Activated naive CD8-positive, alpha-beta T cell treated with anti-CD3 and anti-CD28 coated beads, Interleukin-2, amount 10 ng/mL, durations not matched to agents 7 days and 5 days (primary cell): Measurements from ENCODE around the gene C6orf89. TPM values are rescaled to one million over a fixed set of nuclear protein-coding genes. Genes with fewer than 3 reads are reported as not detected.
"Not testable (repeated sequence)": the region's sequence is repeated elsewhere in the genome, so short reads cannot be mapped to it uniquely, and the experiment has no call there.

Experiments used
- ATAC-seq: fragments of 150-1000 bp; cut with Tn5 transposase; one replicate; pipeline ENCODE4 v1.10.0; 2021; ENCODE audit warnings: low read depth, moderate library complexity
- POLR2A ChIA-PET: fragments of 350-600 bp; sonication (Branson Sonifier 250); formaldehyde crosslinking; loops from one replicate; lab custom pipeline; 2021; ENCODE audit warnings: antibody characterized with exemption; lab: Charles Lee
- DNase-seq: peaks from one replicate; pipeline ENCODE4 v3.0.0; 2021
- H3K27ac Mint-ChIP-seq: one replicate; pipeline ENCODE4 v1.8.0; 2022; ENCODE audit warnings: mild to moderate bottlenecking, mixed read lengths
- H3K27me3 Mint-ChIP-seq: one replicate; pipeline ENCODE4 v1.8.0; 2022; ENCODE audit warnings: mild to moderate bottlenecking, moderate library complexity, mixed read lengths
- H3K36me3 Mint-ChIP-seq: one replicate; pipeline ENCODE4 v1.8.0; 2021; ENCODE audit warnings: mild to moderate bottlenecking, mixed read lengths
- H3K4me1 Mint-ChIP-seq: one replicate; pipeline ENCODE4 v1.8.0; 2021; ENCODE audit warnings: mixed read lengths
- H3K4me3 Mint-ChIP-seq: one replicate; pipeline ENCODE4 v1.8.0; 2022; ENCODE audit warnings: mild to moderate bottlenecking, moderate library complexity, mixed read lengths
- H3K9me3 Mint-ChIP-seq: one replicate; pipeline ENCODE4 v1.8.0; 2021; ENCODE audit warnings: mixed read lengths
- total RNA-seq, 2 experiments: library from RNA; stranded (reverse); gene quantifications; one replicate each; pipeline ENCODE4 v1.2.3, GENCODE V29; 2021

The C6orf89 gene
- total RNA-seq, 2 experiments from 2014 or later = 45.3 to 46.0 TPM

DNA sequence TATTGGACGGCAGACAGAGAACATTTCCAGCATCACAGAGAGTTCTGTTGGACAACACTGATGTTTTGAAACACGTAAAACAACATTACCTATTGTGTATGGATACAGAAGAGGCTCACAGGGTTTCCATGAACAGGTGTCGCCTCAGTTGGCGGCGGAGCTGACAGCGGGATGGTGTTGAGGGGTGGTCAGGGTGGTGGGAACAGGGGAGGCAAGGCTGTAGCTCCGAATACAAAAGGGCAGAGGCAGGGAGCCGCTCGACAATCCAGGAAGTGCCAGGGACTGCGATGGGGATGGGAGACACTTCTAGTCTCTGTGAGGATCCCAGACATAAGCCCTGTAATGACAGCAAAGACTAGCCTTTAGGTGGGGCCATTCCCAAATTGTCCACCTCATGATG is 54.3 kb downstream of the C6orf89 start:
- no peak overlapping the region for H3K27ac Mint-ChIP-seq
- DNase-seq = no peak
- POLR2A ChIA-PET = no interaction called here
- H3K9me3 Mint-ChIP-seq = no peaks in the 10 kb centered on the region
- peaks cover 5% of the 10 kb centered on the region for H3K4me1 Mint-ChIP-seq
- H3K27me3 Mint-ChIP-seq = peaks cover 34% of the 10 kb centered on the region
- H3K36me3 Mint-ChIP-seq = no peaks in the 10 kb centered on the region
- no peak overlapping the region for H3K4me3 Mint-ChIP-seq
- no peak for ATAC-seq

DNA sequence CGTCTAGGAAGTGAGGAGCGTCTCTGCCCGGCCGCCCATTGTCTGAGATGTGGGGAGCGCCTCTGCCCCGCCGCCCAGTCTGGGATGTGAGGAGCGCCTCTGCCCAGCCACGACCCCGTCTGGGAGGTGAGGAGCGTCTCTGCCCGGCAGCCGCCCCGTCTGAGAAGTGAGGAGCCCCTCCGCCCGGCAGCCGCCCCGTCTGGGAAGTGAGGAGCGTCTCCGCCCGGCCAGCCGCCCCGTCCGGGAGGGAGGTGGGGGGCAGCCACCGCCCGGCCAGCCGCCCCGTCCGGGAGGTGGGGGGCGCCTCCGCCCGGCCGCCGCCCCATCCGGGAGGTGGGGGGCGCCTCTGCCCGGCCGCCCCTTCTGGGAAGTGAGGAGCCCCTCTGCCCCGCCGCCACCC is 55.8 kb downstream of the C6orf89 start:
- H3K4me3 Mint-ChIP-seq, H3K27ac Mint-ChIP-seq, ATAC-seq, H3K36me3 Mint-ChIP-seq, H3K4me1 Mint-ChIP-seq, POLR2A ChIA-PET, H3K9me3 Mint-ChIP-seq, DNase-seq: not testable (repeated sequence)
- H3K27me3 Mint-ChIP-seq = peaks cover 26% of the 10 kb centered on the region

DNA sequence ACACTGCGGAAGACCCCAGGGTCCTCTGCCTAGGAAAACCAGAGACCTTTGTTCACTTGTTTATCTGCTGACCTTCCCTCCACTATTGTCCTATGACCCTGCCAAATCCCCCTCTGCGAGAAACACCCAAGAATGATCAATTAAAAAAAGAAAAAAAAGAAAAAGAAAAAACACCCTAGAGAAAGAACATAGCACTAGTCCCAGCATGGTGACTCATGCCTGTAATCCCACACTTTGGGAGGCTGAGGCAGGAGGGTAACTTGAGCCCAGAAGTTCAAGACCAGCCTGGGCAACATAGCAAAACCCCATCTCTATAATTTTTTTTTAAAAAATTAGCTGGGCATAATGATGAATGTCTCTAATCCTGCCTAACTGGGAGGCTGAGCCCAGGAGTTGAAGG is 56.6 kb downstream of the C6orf89 start:
- H3K36me3 Mint-ChIP-seq, H3K27ac Mint-ChIP-seq, H3K4me3 Mint-ChIP-seq, POLR2A ChIA-PET, H3K9me3 Mint-ChIP-seq, ATAC-seq, H3K4me1 Mint-ChIP-seq, DNase-seq: not testable (repeated sequence)
- H3K27me3 Mint-ChIP-seq = peaks cover 24% of the 10 kb centered on the region

DNA sequence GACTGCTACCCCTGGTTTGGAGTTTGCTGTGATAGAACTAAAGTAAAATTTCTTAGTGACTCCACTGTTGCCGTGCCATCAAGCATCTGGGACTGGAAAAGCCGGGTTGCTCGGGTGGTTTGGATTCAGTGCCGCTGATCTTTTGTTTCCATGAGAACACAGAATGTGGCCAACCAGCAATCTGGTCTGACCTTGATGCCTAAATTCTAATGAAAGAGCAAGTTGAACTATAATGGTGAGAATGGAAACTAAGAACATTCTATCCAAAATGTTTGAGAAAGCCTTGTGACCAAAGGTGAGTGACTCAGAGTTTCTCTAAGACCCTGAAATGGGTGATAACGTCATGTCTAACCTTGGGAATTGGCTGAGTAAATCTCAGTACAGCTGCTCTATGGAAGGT is 58.9 kb downstream of the C6orf89 start:
- Mint-ChIP-seq H3K9me3 (no peaks in the 10 kb centered on the region), H3K4me1 (peaks cover 20% of the 10 kb centered on the region), H3K27ac (no peak overlapping the region), H3K36me3 (no peaks in the 10 kb centered on the region), H3K27me3 (peaks cover 24% of the 10 kb centered on the region), H3K4me3 (no peak overlapping the region)
- ATAC-seq (no peak), DNase-seq (no peak)
- POLR2A ChIA-PET = no interaction called here

DNA sequence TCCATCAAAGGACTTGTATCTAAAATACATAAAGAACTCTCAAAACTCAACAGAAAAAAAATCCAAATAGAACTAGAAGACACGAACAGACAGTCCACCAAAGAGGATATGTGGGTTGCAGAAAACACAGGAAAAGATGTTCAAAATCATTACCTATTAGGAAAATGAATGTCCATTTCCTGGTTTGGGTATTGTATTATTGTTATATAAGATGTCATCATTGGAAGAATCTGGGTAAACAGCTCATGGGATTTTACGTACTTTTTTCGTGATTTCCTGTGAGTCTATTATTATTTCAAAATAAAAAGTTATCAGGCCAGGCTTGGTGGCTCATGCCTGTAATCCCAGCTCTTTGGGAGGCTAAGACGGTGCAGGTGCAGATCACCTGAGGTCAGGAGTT is 59.5 kb downstream of the C6orf89 start:
- ATAC-seq = no peak
- POLR2A ChIA-PET = no interaction called here
- peaks cover 23% of the 10 kb centered on the region for H3K27me3 Mint-ChIP-seq
- H3K9me3 Mint-ChIP-seq = no peaks in the 10 kb centered on the region
- H3K27ac Mint-ChIP-seq = no peak overlapping the region
- DNase-seq = no peak
- no peaks in the 10 kb centered on the region for H3K36me3 Mint-ChIP-seq
- H3K4me3 Mint-ChIP-seq = no peak overlapping the region
- H3K4me1 Mint-ChIP-seq = peaks cover 23% of the 10 kb centered on the region

DNA sequence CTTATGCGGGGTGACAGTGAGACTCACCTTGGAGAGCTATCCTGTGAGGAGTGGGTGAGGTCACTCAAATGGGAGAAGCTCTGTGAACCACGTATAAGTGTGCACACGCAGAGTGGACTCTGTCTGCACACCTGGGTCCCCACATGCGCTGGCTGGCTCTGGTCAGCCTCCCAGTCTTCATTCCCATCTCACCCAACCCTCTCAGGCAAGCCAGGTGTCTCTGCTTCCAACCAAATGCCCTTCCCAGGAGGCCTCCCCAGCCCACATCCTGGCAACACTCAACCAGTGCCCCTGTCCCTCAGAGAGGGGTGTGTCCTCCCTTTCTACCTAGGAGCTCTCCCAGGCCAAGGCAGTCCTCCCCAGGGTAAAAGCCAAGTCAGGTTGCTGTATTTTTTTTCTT is 60.8 kb downstream of the C6orf89 start:
- Mint-ChIP-seq H3K36me3 (no peaks in the 10 kb centered on the region), H3K4me3 (no peak overlapping the region), H3K27ac (peak overlapping the region; percentile 6), H3K27me3 (peaks cover 22% of the 10 kb centered on the region), H3K9me3 (no peaks in the 10 kb centered on the region), H3K4me1 (peaks cover 23% of the 10 kb centered on the region)
- ATAC-seq (no peak), DNase-seq (no peak)
- POLR2A ChIA-PET = interaction anchor here (2.1 kb wide), 1 partner anchor 39 kb away, joined by 7 read pairs; the partner anchor contains the start of gene MTCH1

DNA sequence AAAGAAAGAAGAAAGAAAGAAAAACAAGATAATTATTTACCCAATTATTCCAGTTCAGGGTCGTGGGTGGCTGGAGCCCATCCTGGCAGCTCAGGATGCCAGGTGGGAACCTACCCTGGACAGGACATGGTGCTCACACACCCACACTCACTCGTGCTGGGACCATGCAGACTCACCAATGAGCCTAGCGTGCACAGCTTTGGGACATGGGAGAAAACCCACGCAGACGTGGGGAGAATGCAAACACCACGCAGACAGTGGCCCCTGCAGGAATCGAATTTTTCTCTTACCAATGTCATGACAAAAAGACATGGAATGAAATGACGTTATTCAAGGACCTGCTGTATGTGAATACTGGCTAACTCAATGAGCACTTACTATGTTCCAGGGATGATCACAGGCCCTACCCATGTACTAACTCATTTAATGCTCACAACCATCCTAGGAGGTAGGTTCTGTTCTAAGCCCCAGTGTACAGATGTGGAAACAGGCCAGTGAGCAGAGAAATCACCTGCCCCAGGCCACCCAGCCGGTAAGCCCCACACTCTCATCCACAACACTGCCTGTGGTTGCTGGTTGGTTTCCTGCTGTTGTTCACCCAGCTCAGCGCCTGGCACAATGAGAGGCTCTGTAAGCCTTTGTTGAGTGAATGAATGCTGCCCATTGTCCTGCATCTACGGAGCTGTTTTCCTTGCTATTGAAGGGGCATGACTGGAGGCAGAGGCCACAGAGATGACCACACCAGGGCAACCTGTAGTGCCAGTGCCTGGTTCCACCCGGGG is 62.0 kb downstream of the C6orf89 start:
- ATAC-seq (peak; percentile 97), DNase-seq (peak; percentile 53)
- no peak overlapping the region for H3K27ac Mint-ChIP-seq
- H3K36me3 Mint-ChIP-seq = no peaks in the 10 kb centered on the region
- H3K4me1 Mint-ChIP-seq = peaks cover 22% of the 10 kb centered on the region
- POLR2A ChIA-PET = interaction anchor here (0.9 to 2.1 kb wide), 2 partner anchors 35 to 38 kb away, joined by 3 to 7 read pairs; partner anchors contain the start of gene MTCH1
- H3K9me3 Mint-ChIP-seq = no peaks in the 10 kb centered on the region
- peak overlapping the region; percentile 60 for H3K4me3 Mint-ChIP-seq
- H3K27me3 Mint-ChIP-seq = peaks cover 19% of the 10 kb centered on the region

DNA sequence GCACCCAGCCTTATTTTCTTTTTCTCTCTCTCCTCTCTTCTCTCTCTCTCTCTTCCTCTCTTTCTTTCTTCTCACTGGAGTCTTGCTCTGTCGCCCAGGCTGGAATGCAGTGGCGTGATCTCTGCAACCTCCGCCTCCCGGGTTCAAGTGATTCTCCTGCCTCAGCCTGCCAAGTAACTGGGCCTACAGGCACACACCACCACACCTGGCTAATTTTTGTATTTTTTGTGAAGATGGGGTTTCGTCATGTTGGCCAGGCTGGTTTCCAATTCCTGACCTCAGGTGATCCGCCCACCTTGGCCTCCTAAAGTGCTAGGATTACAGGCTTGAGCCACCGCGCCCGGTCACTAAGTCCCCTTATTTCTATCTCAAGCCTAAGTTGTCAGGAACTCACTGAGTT is 63.3 kb downstream of the C6orf89 start:
- not testable (repeated sequence) for H3K27ac Mint-ChIP-seq, ATAC-seq, H3K9me3 Mint-ChIP-seq, H3K4me3 Mint-ChIP-seq, H3K36me3 Mint-ChIP-seq, DNase-seq
- peaks cover 10% of the 10 kb centered on the region for H3K27me3 Mint-ChIP-seq
- POLR2A ChIA-PET = interaction anchor here (0.9 kb wide), 1 partner anchor 36 kb away, joined by 3 read pairs; no protein-coding TSS in a partner anchor
- peaks cover 31% of the 10 kb centered on the region for H3K4me1 Mint-ChIP-seq

DNA sequence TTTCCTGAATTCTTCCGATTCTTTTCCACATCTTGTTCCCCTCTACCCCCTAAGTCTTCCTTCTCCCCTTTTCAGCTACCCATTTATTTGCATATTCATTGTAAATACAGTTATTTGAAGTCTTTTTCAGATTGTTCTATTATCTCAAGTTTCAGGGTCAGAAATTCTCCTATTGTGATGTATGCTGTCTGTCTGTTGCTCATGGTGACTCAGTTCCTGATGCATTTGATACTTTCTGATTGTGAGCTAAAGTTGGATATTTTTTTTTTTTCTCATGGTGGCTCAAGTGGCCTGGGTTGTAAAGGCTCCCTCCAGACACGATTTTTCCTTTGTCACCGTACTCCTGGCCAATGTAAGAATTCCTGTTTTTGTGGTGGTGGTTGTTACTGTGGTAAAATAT is 63.9 kb downstream of the C6orf89 start:
- POLR2A ChIA-PET = no interaction called here
- Mint-ChIP-seq H3K27ac (no peak overlapping the region), H3K36me3 (no peaks in the 10 kb centered on the region), H3K4me3 (no peak overlapping the region), H3K27me3 (peaks cover 8% of the 10 kb centered on the region), H3K9me3 (no peaks in the 10 kb centered on the region), H3K4me1 (peaks cover 35% of the 10 kb centered on the region)
- DNase-seq (no peak), ATAC-seq (no peak)

DNA sequence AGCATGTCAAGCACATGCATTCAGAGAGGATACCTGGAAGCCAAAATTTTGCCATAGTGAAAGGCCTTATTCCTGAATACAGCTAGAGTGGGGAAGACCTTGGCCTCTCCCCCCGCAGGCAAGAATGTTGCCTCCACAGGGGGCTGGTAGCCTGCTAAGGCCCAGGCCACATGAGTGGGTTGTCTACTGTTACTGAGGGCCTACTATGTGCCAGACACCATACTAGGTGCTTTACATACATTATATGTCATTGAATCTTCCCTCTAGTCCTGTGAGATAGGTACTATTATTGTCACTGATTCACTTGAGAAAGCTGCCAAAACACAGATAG is 68.1 kb downstream of the C6orf89 start:
- no peaks in the 10 kb centered on the region for H3K9me3 Mint-ChIP-seq
- DNase-seq = no peak
- peaks cover 41% of the 10 kb centered on the region for H3K4me1 Mint-ChIP-seq
- ATAC-seq = no peak
- no peaks in the 10 kb centered on the region for H3K36me3 Mint-ChIP-seq
- POLR2A ChIA-PET = interaction anchor here (0.8 to 2.7 kb wide), 6 partner anchors 10 to 68 kb away, joined by 3 to 10 read pairs (median 4); partner anchors contain the start of genes C6orf89 and MTCH1
- peaks cover 14% of the 10 kb centered on the region for H3K27me3 Mint-ChIP-seq
- peak overlapping the region; percentile 21 for H3K4me3 Mint-ChIP-seq
- no peak overlapping the region for H3K27ac Mint-ChIP-seq

DNA sequence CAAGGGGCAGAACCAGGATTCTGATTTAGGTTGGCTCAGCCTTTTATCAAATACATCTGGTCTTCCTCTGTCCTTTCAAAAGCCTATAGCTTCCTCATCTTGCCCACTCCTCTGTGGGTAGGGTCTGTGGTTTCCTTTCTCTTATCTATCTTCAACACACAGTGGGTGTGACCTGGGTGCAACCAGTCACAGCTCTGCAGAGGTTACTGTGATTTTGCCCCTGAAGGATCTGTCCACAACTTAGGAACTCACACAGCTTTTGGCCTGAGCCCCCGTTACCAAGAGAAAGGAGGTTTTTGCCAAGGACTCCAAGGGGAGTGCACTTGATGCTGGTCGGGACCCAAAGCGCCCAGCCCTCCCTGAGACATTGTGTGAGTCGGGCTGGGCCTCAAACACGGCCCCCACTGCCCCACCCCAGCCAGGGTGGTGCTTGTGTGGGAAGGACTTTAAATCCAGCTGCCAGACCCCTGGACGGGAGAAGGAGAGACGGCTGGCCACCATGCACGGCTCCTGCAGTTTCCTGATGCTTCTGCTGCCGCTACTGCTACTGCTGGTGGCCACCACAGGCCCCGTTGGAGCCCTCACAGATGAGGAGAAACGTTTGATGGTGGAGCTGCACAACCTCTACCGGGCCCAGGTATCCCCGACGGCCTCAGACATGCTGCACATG is 68.6 kb downstream of the C6orf89 start, which contains the start of gene PI16:
Gene PI16 (plus strand): TSS at position 477 of the 670 bp plus-strand sequence. CDS start 23 bp downstream, at position 500.
- ATAC-seq (peak; percentile 51), DNase-seq (no peak)
- no peak within 1 kb of the TSS for H3K27ac Mint-ChIP-seq
- POLR2A ChIA-PET = interaction anchor here (0.8 to 2.7 kb wide), 7 partner anchors 9 to 69 kb away, joined by 3 to 10 read pairs (median 4); partner anchors contain the start of genes C6orf89 and MTCH1
- peaks cover 40% of the 10 kb centered on the region for H3K4me1 Mint-ChIP-seq
- H3K4me3 Mint-ChIP-seq = peak within 1 kb of the TSS; percentile 21
- peaks cover 14% of the 10 kb centered on the region for H3K27me3 Mint-ChIP-seq
- no peaks in the 10 kb centered on the region for H3K9me3 Mint-ChIP-seq
- no peaks in the 10 kb centered on the region for H3K36me3 Mint-ChIP-seq

DNA sequence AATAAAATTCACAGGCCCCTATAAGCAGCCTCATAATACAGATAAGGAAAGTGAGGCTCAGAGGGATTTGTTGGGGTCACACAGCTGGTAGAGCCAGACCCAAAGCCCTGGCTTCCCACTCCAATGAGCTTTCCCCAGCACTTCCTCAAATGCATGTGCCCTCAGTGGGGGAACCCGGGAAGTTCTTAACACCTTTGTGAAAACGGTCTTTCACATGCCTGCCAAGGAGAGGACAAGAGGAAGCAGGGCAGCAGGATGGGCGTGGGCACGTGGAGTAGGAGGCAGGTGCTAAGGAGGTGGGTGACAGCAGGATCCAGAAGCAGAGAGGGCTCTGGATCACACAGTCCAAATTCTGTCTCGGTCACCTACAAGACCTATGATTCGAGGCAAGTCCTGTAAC is 69.4 kb downstream of the C6orf89 start:
- peaks cover 36% of the 10 kb centered on the region for H3K4me1 Mint-ChIP-seq
- peak overlapping the region; percentile 20 for H3K4me3 Mint-ChIP-seq
- POLR2A ChIA-PET = interaction anchor here (0.8 to 2.7 kb wide), 5 partner anchors 30 to 70 kb away, joined by 3 to 10 read pairs (median 4); partner anchors contain the start of genes C6orf89 and MTCH1
- DNase-seq = no peak
- H3K27ac Mint-ChIP-seq = no peak overlapping the region
- ATAC-seq = no peak
- H3K36me3 Mint-ChIP-seq = no peaks in the 10 kb centered on the region
- no peaks in the 10 kb centered on the region for H3K9me3 Mint-ChIP-seq
- peaks cover 12% of the 10 kb centered on the region for H3K27me3 Mint-ChIP-seq

DNA sequence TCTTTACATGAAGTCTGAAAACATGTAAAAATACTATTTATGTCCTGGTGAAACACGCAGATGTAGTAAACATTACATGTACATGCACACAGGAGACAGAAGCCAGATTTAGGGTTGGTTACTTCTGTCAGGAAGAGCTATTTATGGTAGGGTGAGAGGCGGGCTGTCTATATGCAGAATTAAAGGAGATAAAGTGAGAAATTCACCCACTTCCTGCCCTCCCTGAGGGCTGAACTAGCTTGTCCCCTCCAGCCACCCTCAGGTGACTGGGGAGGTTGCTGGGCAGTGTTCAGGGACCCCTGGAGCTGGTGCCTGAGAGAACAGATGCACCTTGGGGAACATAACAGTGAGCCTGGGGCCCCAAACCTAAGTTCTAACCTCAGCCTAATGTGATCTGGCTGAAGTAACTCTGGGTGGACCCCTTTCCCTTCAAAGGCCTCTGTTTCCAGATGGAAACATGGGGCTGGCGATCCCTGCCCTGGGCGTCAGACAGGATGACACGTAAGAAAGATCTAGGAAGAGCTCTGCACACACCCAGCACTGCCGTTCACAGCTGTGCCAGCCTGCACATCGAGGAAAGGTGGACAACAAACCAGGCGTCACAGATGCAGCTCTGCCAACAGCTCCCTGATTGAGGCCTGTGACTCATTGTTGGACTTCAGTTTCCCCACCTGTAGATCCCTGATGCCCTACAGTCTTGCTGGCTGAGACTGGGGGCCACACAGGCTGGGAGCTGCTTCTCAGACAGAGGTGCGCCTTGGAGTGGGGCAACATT is 70.1 kb downstream of the C6orf89 start:
- peak overlapping the region; percentile 20 for H3K4me3 Mint-ChIP-seq
- POLR2A ChIA-PET = interaction anchor here (0.8 to 2.7 kb wide), 4 partner anchors 29 to 70 kb away, joined by 3 to 7 read pairs (median 4); partner anchors contain the start of genes C6orf89 and MTCH1
- H3K27me3 Mint-ChIP-seq = peaks cover 12% of the 10 kb centered on the region
- H3K9me3 Mint-ChIP-seq = no peaks in the 10 kb centered on the region
- ATAC-seq (peak; percentile 46), DNase-seq (no peak)
- H3K36me3 Mint-ChIP-seq = no peaks in the 10 kb centered on the region
- H3K4me1 Mint-ChIP-seq = peaks cover 42% of the 10 kb centered on the region
- peak overlapping the region; percentile 64 for H3K27ac Mint-ChIP-seq
